ENCODE results near the gene NEDD4L.

- TF ChIP-seq POLR2A (IDR thresholded peaks at IDR 0.05; ENCODE audit: low read depth, low read length) (no peak), CTCF (IDR thresholded peaks at IDR 0.05 in 2 of 3, conservative IDR thresholded peaks at IDR 0.05 in 1 of 3; ENCODE audit: control insufficient read depth in 2 of 3, extremely low read depth in 1 of 3, insufficient read depth in 1 of 3, low read depth in 3 of 3, low read length in 3 of 3) (no peak), NFYA (IDR thresholded peaks at IDR 0.05; ENCODE audit: borderline replicate concordance, low read depth, low read length) (no peak), SMC3 (IDR thresholded peaks at IDR 0.05; ENCODE audit: borderline replicate concordance, low read length) (no peak), CHD4 (IDR thresholded peaks at IDR 0.05) (no peak), MYC (IDR thresholded peaks at IDR 0.05; ENCODE audit: insufficient read depth, insufficient read length, insufficient replicate concordance, low read length, severe bottlenecking) (no peak), CBFB (IDR thresholded peaks at IDR 0.05; ENCODE audit: low read depth) (no peak), FOS (IDR thresholded peaks at IDR 0.05; ENCODE audit: borderline replicate concordance, extremely low read depth, insufficient read length) (no peak), ZBTB33 (IDR thresholded peaks at IDR 0.05) (no peak), MYB (IDR thresholded peaks at IDR 0.05; ENCODE audit: borderline replicate concordance, low read depth, low read length) (no peak), RFX5 (IDR thresholded peaks at IDR 0.05; ENCODE audit: low read depth, low read length) (no peak), BHLHE40 (IDR thresholded peaks at IDR 0.05; ENCODE audit: borderline replicate concordance in 1 of 2, low read depth in 2 of 2, low read length in 1 of 2) (no peak)
Observed at GRCh38 chr18:58258692-58259342, 214.8 kb downstream of the NEDD4L start.
